WTC11 (cell line): ENCODE measurements around the gene B3GNT9. TPM values are rescaled to one million over a fixed set of nuclear protein-coding genes. Genes with fewer than 3 reads are reported as not detected.

Experiments
- CREB1 ChIP-seq: sonication (generic); formaldehyde crosslinking; IDR thresholded peaks from 2 replicates; pipeline ENCODE4 v1.8.0; 2023; ENCODE audit warnings: mild to moderate bottlenecking, missing genetic modification reagents
- ESRRA ChIP-seq: sonication (generic); formaldehyde crosslinking; IDR thresholded peaks from 2 replicates; pipeline ENCODE4 v1.8.1; 2022; ENCODE audit warnings: mild to moderate bottlenecking, missing genetic modification reagents, borderline replicate concordance
- ETV6 ChIP-seq: sonication (generic); formaldehyde crosslinking; IDR thresholded peaks from 2 replicates; pipeline ENCODE4 v1.8.1; 2022; ENCODE audit warnings: mild to moderate bottlenecking, missing genetic modification reagents
- FOXP1 ChIP-seq: sonication (generic); formaldehyde crosslinking; IDR thresholded peaks from 2 replicates; pipeline ENCODE4 v1.8.0; 2022; ENCODE audit warnings: missing genetic modification reagents, mild to moderate bottlenecking, moderate library complexity, borderline replicate concordance
- GABPB1 ChIP-seq: sonication (generic); formaldehyde crosslinking; IDR thresholded peaks from 2 replicates; pipeline ENCODE4 v1.8.1; 2023; ENCODE audit warnings: mild to moderate bottlenecking, missing genetic modification reagents
- IRF2 ChIP-seq: sonication (generic); formaldehyde crosslinking; IDR thresholded peaks from 2 replicates; pipeline ENCODE4 v1.8.0; 2022; ENCODE audit warnings: low read depth, missing genetic modification reagents, borderline replicate concordance
- KAT7 ChIP-seq: sonication (generic); formaldehyde crosslinking; IDR thresholded peaks from 2 replicates; pipeline ENCODE4 v1.8.1; 2023; ENCODE audit warnings: missing genetic modification reagents, mild to moderate bottlenecking, borderline replicate concordance
- NFE2L1 ChIP-seq: sonication (generic); formaldehyde crosslinking; IDR thresholded peaks from 2 replicates; pipeline ENCODE4 v1.8.1; 2023; ENCODE audit warnings: missing genetic modification reagents
- NR2C2 ChIP-seq: sonication (generic); formaldehyde crosslinking; IDR thresholded peaks from 2 replicates; pipeline ENCODE4 v1.8.0; 2022; ENCODE audit warnings: mild to moderate bottlenecking, missing genetic modification reagents
- NR3C1 ChIP-seq: sonication (generic); formaldehyde crosslinking; conservative IDR thresholded peaks from 2 replicates; pipeline ENCODE4 v1.8.1; 2023; ENCODE audit warnings: low read depth, mild to moderate bottlenecking, missing genetic modification reagents
- RELA ChIP-seq: sonication (generic); formaldehyde crosslinking; IDR thresholded peaks from 2 replicates; pipeline ENCODE4 v1.8.1; 2022; ENCODE audit warnings: missing genetic modification reagents, mild to moderate bottlenecking, borderline replicate concordance
- TCF7 ChIP-seq: sonication (generic); formaldehyde crosslinking; IDR thresholded peaks from 2 replicates; pipeline ENCODE4 v1.8.0; 2022; ENCODE audit warnings: mild to moderate bottlenecking, low read depth, missing genetic modification reagents, moderate library complexity
- ZNF121 ChIP-seq: sonication (generic); formaldehyde crosslinking; IDR thresholded peaks from 2 replicates; pipeline ENCODE4 v1.8.0; 2023; ENCODE audit warnings: missing genetic modification reagents
- ZNF263 ChIP-seq: sonication (generic); formaldehyde crosslinking; IDR thresholded peaks from 2 replicates; pipeline ENCODE4 v1.8.1; 2022; ENCODE audit warnings: low read depth, mild to moderate bottlenecking, moderate library complexity, missing genetic modification reagents
- ZNF671 ChIP-seq: fragments of 250-450 bp; sonication (Bioruptor Pico); IDR thresholded peaks from 2 replicates; pipeline ENCODE4 v1.8.0; 2021; ENCODE audit warnings: mild to moderate bottlenecking
- total RNA-seq: library from RNA; stranded (reverse); gene quantifications from 3 replicates; pipeline ENCODE4 v1.2.3, GENCODE V29; 2021
- TF ChIP-seq, protein P1 (sequence below): sonication (generic); formaldehyde crosslinking; IDR thresholded peaks from 2 replicates; pipeline ENCODE4 v1.8.0; 2022; ENCODE audit warnings: mild to moderate bottlenecking, missing genetic modification reagents
- TF ChIP-seq, protein P2 (sequence below): sonication (generic); formaldehyde crosslinking; IDR thresholded peaks from 2 replicates; pipeline ENCODE4 v1.8.1; 2023; ENCODE audit warnings: mild to moderate bottlenecking, missing genetic modification reagents, moderate library complexity
- TF ChIP-seq, protein P3 (sequence below): sonication (generic); formaldehyde crosslinking; IDR thresholded peaks from 2 replicates; pipeline ENCODE4 v1.8.1; 2022; ENCODE audit warnings: mild to moderate bottlenecking, missing genetic modification reagents, moderate library complexity, borderline replicate concordance
- TF ChIP-seq, protein P4 (sequence below): sonication (generic); formaldehyde crosslinking; IDR thresholded peaks from 2 replicates; pipeline ENCODE4 v1.8.0; 2022; ENCODE audit warnings: mild to moderate bottlenecking, missing genetic modification reagents
- TF ChIP-seq, protein P5 (sequence below): sonication (generic); formaldehyde crosslinking; IDR thresholded peaks from 2 replicates; pipeline ENCODE4 v1.8.0; 2023; ENCODE audit warnings: mild to moderate bottlenecking, missing genetic modification reagents
- TF ChIP-seq, protein P6 (sequence below): sonication (generic); formaldehyde crosslinking; IDR thresholded peaks from 2 replicates; pipeline ENCODE4 v1.8.0; 2023; ENCODE audit warnings: missing genetic modification reagents, mild to moderate bottlenecking, borderline replicate concordance
- TF ChIP-seq, protein P7 (sequence below): sonication (generic); formaldehyde crosslinking; IDR thresholded peaks from 2 replicates; pipeline ENCODE4 v1.8.1; 2022; ENCODE audit warnings: missing genetic modification reagents, borderline replicate concordance
- TF ChIP-seq, protein P8 (sequence below): fragments of 250-450 bp; sonication (Bioruptor Pico); IDR thresholded peaks from 2 replicates; pipeline ENCODE4 v1.8.0; 2021; ENCODE audit warnings: mild to moderate bottlenecking

The B3GNT9 gene
- total RNA-seq, 1 experiment from 2014 or later = 6.4 TPM

DNA sequence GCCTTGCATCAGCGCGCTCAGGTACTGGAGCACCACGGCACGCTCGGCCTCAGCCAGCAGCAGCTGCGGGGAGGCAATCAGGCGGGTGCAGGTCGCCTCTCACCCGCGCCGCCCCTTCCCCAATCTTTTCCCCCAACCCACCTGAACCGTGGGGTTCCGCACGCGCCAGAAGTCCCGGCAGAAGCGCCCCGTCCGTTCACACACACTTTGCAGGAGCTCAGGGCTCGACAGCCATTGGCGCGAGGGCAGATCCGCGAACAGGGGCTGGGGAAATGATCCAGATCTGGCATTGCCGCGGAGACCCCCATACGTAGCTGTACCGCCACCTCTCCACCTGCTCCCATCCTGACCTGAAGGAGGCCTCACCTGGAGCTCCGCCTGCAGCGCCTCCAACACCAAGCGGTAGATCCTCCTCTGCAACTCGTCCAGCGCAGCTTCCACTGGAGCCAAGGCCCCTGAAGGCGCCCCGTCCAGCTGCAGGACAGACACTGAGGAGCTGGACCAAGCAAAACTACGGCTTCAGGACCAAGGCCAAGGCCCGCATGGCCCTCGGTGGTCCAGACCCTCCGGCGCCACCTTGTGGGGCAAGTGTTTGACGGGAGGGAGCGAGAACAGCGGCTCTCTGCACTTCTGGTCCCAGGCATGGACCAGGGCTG lies 34.3 kb upstream of the B3GNT9 start (continued):
- TF ChIP-seq, protein P1, sequence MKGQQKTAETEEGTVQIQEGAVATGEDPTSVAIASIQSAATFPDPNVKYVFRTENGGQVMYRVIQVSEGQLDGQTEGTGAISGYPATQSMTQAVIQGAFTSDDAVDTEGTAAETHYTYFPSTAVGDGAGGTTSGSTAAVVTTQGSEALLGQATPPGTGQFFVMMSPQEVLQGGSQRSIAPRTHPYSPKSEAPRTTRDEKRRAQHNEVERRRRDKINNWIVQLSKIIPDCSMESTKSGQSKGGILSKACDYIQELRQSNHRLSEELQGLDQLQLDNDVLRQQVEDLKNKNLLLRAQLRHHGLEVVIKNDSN (CRISPR knock-in tag) = peak; percentile 66; the same call in 1 of the 2 replicates
- TF ChIP-seq NR3C1 = no peak
- TF ChIP-seq ZNF671 (CRISPR knock-in tag) = no peak; the same call in 1 of the 2 replicates
- TF ChIP-seq, protein P2, sequence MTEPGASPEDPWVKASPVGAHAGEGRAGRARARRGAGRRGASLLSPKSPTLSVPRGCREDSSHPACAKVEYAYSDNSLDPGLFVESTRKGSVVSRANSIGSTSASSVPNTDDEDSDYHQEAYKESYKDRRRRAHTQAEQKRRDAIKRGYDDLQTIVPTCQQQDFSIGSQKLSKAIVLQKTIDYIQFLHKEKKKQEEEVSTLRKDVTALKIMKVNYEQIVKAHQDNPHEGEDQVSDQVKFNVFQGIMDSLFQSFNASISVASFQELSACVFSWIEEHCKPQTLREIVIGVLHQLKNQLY = 0 out of 2 replicates have a peak, but pooled peaks have one; percentile 39
- TF ChIP-seq, protein P3, sequence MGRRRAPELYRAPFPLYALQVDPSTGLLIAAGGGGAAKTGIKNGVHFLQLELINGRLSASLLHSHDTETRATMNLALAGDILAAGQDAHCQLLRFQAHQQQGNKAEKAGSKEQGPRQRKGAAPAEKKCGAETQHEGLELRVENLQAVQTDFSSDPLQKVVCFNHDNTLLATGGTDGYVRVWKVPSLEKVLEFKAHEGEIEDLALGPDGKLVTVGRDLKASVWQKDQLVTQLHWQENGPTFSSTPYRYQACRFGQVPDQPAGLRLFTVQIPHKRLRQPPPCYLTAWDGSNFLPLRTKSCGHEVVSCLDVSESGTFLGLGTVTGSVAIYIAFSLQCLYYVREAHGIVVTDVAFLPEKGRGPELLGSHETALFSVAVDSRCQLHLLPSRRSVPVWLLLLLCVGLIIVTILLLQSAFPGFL (CRISPR knock-in tag) = 0 out of 2 replicates have a peak, but pooled peaks have one; percentile 67
- TF ChIP-seq CREB1 (CRISPR knock-in tag) = peak; percentile 67; the same call in 1 of the 2 replicates
- peak; percentile 45; the same call in 1 of the 2 replicates for TF ChIP-seq NR2C2 (CRISPR knock-in tag)
- TF ChIP-seq GABPB1 (CRISPR knock-in tag) = peak; percentile 51
- 0 out of 2 replicates have a peak, but pooled peaks have one; percentile 57 for TF ChIP-seq IRF2
- TF ChIP-seq ETV6 (CRISPR knock-in tag) = peak; percentile 85
- peak; percentile 82 for TF ChIP-seq ZNF121
- TF ChIP-seq, protein P4, sequence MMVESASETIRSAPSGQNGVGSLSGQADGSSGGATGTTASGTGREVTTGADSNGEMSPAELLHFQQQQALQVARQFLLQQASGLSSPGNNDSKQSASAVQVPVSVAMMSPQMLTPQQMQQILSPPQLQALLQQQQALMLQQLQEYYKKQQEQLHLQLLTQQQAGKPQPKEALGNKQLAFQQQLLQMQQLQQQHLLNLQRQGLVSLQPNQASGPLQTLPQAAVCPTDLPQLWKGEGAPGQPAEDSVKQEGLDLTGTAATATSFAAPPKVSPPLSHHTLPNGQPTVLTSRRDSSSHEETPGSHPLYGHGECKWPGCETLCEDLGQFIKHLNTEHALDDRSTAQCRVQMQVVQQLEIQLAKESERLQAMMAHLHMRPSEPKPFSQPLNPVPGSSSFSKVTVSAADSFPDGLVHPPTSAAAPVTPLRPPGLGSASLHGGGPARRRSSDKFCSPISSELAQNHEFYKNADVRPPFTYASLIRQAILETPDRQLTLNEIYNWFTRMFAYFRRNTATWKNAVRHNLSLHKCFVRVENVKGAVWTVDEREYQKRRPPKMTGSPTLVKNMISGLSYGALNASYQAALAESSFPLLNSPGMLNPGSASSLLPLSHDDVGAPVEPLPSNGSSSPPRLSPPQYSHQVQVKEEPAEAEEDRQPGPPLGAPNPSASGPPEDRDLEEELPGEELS (CRISPR knock-in tag) = peak; percentile 93; the same call in 1 of the 2 replicates
- peak; percentile 42; the same call in 1 of the 2 replicates for TF ChIP-seq NFE2L1 (CRISPR knock-in tag)
- peak; percentile 62; the same call in 1 of the 2 replicates for TF ChIP-seq TCF7 (CRISPR knock-in tag)
- 0 out of 2 replicates have a peak, but pooled peaks have one; percentile 60 for TF ChIP-seq ESRRA (CRISPR knock-in tag)
- TF ChIP-seq, protein P5, sequence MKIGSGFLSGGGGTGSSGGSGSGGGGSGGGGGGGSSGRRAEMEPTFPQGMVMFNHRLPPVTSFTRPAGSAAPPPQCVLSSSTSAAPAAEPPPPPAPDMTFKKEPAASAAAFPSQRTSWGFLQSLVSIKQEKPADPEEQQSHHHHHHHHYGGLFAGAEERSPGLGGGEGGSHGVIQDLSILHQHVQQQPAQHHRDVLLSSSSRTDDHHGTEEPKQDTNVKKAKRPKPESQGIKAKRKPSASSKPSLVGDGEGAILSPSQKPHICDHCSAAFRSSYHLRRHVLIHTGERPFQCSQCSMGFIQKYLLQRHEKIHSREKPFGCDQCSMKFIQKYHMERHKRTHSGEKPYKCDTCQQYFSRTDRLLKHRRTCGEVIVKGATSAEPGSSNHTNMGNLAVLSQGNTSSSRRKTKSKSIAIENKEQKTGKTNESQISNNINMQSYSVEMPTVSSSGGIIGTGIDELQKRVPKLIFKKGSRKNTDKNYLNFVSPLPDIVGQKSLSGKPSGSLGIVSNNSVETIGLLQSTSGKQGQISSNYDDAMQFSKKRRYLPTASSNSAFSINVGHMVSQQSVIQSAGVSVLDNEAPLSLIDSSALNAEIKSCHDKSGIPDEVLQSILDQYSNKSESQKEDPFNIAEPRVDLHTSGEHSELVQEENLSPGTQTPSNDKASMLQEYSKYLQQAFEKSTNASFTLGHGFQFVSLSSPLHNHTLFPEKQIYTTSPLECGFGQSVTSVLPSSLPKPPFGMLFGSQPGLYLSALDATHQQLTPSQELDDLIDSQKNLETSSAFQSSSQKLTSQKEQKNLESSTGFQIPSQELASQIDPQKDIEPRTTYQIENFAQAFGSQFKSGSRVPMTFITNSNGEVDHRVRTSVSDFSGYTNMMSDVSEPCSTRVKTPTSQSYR (CRISPR knock-in tag) = peak; percentile 94; the same call in 1 of the 2 replicates
- TF ChIP-seq ZNF263 (CRISPR knock-in tag) = peak; percentile 59; the same call in 1 of the 2 replicates
- TF ChIP-seq, protein P6, sequence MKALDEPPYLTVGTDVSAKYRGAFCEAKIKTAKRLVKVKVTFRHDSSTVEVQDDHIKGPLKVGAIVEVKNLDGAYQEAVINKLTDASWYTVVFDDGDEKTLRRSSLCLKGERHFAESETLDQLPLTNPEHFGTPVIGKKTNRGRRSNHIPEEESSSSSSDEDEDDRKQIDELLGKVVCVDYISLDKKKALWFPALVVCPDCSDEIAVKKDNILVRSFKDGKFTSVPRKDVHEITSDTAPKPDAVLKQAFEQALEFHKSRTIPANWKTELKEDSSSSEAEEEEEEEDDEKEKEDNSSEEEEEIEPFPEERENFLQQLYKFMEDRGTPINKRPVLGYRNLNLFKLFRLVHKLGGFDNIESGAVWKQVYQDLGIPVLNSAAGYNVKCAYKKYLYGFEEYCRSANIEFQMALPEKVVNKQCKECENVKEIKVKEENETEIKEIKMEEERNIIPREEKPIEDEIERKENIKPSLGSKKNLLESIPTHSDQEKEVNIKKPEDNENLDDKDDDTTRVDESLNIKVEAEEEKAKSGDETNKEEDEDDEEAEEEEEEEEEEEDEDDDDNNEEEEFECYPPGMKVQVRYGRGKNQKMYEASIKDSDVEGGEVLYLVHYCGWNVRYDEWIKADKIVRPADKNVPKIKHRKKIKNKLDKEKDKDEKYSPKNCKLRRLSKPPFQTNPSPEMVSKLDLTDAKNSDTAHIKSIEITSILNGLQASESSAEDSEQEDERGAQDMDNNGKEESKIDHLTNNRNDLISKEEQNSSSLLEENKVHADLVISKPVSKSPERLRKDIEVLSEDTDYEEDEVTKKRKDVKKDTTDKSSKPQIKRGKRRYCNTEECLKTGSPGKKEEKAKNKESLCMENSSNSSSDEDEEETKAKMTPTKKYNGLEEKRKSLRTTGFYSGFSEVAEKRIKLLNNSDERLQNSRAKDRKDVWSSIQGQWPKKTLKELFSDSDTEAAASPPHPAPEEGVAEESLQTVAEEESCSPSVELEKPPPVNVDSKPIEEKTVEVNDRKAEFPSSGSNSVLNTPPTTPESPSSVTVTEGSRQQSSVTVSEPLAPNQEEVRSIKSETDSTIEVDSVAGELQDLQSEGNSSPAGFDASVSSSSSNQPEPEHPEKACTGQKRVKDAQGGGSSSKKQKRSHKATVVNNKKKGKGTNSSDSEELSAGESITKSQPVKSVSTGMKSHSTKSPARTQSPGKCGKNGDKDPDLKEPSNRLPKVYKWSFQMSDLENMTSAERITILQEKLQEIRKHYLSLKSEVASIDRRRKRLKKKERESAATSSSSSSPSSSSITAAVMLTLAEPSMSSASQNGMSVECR (CRISPR knock-in tag) = peak; percentile 98
- no peak for TF ChIP-seq KAT7 (CRISPR knock-in tag)
- peak; percentile 75 for TF ChIP-seq FOXP1 (CRISPR knock-in tag)
- TF ChIP-seq, protein P7, sequence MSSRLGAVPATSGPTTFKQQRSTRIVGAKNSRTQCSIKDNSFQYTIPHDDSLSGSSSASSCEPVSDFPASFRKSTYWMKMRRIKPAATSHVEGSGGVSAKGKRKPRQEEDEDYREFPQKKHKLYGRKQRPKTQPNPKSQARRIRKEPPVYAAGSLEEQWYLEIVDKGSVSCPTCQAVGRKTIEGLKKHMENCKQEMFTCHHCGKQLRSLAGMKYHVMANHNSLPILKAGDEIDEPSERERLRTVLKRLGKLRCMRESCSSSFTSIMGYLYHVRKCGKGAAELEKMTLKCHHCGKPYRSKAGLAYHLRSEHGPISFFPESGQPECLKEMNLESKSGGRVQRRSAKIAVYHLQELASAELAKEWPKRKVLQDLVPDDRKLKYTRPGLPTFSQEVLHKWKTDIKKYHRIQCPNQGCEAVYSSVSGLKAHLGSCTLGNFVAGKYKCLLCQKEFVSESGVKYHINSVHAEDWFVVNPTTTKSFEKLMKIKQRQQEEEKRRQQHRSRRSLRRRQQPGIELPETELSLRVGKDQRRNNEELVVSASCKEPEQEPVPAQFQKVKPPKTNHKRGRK (CRISPR knock-in tag) = no peak
- no peak for TF ChIP-seq RELA (CRISPR knock-in tag)
- TF ChIP-seq, protein P8, sequence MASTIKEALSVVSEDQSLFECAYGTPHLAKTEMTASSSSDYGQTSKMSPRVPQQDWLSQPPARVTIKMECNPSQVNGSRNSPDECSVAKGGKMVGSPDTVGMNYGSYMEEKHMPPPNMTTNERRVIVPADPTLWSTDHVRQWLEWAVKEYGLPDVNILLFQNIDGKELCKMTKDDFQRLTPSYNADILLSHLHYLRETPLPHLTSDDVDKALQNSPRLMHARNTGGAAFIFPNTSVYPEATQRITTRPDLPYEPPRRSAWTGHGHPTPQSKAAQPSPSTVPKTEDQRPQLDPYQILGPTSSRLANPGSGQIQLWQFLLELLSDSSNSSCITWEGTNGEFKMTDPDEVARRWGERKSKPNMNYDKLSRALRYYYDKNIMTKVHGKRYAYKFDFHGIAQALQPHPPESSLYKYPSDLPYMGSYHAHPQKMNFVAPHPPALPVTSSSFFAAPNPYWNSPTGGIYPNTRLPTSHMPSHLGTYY (CRISPR knock-in tag) = peak; percentile 86
